HepG2 (cell line): ENCODE data around the gene TCAP. TPM values are rescaled to one million over a fixed set of nuclear protein-coding genes. Genes with fewer than 3 reads are reported as not detected.
A peak's percentile ranks its signal among the peaks of the same experiment; 100 is the strongest.

Source experiments
- ATAC-seq: fragments of 200-7000 bp; cut with Tn5 transposase; 3 replicates; pipeline ENCODE4 v1.9.1; 2020; ENCODE audit warnings: mild to moderate bottlenecking, moderate library complexity
- BruUV-seq: library from RNA; stranded (reverse); fragments of 400-500 nt; replicated peaks from 2 replicates; lab custom pipeline; 2021; lab: Mats Ljungman, UMichigan
- CTCF ChIA-PET: fragments of 300-600 bp; formaldehyde crosslinking; extraction: SDS; loops from one replicate; lab custom pipeline; 2021; ENCODE audit warnings: low total read pairs, inconsistent platforms, low intra/inter-chr PET ratio; lab: Yijun Ruan, JAX
- POLR2A ChIA-PET: fragments of 350-600 bp; sonication (Branson Sonifier 250); formaldehyde crosslinking; loops from one replicate; lab custom pipeline; 2020; ENCODE audit warnings: antibody characterized with exemption, inconsistent platforms; lab: Yijun Ruan, JAX
- DNase-seq: peaks from one replicate; pipeline ENCODE4 v3.0.0-alpha.2; 2015; ENCODE audit warnings: low spot score
- FAIRE-seq: peaks from 3 replicates; lab custom pipeline; 2011; peaks lifted over from hg19 to GRCh38; lab: Jason Lieb, UNC
- H2AFZ ChIP-seq: one replicate; pipeline ENCODE4 v1.6.1; 2011; ENCODE audit warnings: low read length, inconsistent platforms
- H3K27ac ChIP-seq: fragments of 300-600 bp; 3 replicates; pipeline ENCODE4 v1.8.0; 2011; ENCODE audit warnings: mixed run types, mild to moderate bottlenecking, mixed read lengths, low read length, inconsistent platforms; ENCODE audit not compliant: insufficient read depth; ENCODE audit errors: extremely low read length
- H3K27me3 ChIP-seq, 2 experiments: fragments of 200-600 bp in 1 of 2; 2 replicates in 1 of 2; 3 replicates in 1 of 2; pipeline versions ENCODE4 v1.6.0 to v1.8.0; 2011; ENCODE audit warnings: low read length in 2 of 2, mild to moderate bottlenecking in 2 of 2, moderate library complexity in 2 of 2, inconsistent platforms in 1 of 2; ENCODE audit not compliant: insufficient read depth in 2 of 2, control insufficient read depth in 1 of 2
- H3K36me3 ChIP-seq, 2 experiments: fragments of 200-600 bp in 1 of 2; replicated peaks in 1 of 2; 2 replicates in 1 of 2; 3 replicates in 1 of 2; pipeline versions ENCODE4 v1.5.1 to v1.8.0; 2011; ENCODE audit warnings: low read length in 2 of 2, inconsistent platforms in 1 of 2; ENCODE audit not compliant: insufficient read depth in 2 of 2, control insufficient read depth in 1 of 2
- H3K4me1 ChIP-seq: 2 replicates; pipeline ENCODE4 v1.5.1; 2012; ENCODE audit warnings: low read length, inconsistent platforms; ENCODE audit not compliant: insufficient read depth
- H3K4me2 ChIP-seq: 2 replicates; pipeline ENCODE4 v1.6.0; 2011; ENCODE audit warnings: low read depth, low read length, inconsistent platforms
- H3K4me3 ChIP-seq, 3 experiments: fragments of 200-600 bp in 1 of 3; sonication (generic), shearing (Covaris generic) in 1 of 3; replicated peaks in 1 of 3; 2 replicates each; pipeline ENCODE4 v1.5.1; 2011 to 2016; ENCODE audit warnings: low read length in 3 of 3, inconsistent platforms in 2 of 3, low read depth in 2 of 3, mild to moderate bottlenecking in 2 of 3, control low read depth in 1 of 3, mixed read lengths in 1 of 3; ENCODE audit not compliant: insufficient read depth in 1 of 3
- H3K79me2 ChIP-seq: one replicate; pipeline ENCODE4 v1.6.1; 2011; ENCODE audit warnings: low read length, inconsistent platforms; ENCODE audit not compliant: insufficient read depth
- H3K9ac ChIP-seq: 2 replicates; pipeline ENCODE4 v1.6.0; 2011; ENCODE audit warnings: mild to moderate bottlenecking, low read depth, low read length, inconsistent platforms; ENCODE audit not compliant: insufficient read depth
- H3K9me3 ChIP-seq: 2 replicates; pipeline ENCODE4 v1.5.1; 2012; ENCODE audit warnings: mild to moderate bottlenecking, low read length
- H4K20me1 ChIP-seq: 2 replicates; pipeline ENCODE4 v1.6.0; 2011; ENCODE audit warnings: inconsistent platforms, mild to moderate bottlenecking, low read length, moderate library complexity; ENCODE audit not compliant: insufficient read depth
- CAMTA2 ChIP-seq: sonication (generic); formaldehyde crosslinking; IDR thresholded peaks from 2 replicates; pipeline ENCODE4 v1.4.0; 2020; ENCODE audit warnings: mild to moderate bottlenecking, missing genetic modification reagents, borderline replicate concordance
- EED ChIP-seq: sonication (generic); formaldehyde crosslinking; IDR thresholded peaks from 2 replicates; pipeline ENCODE4 v1.5.0; 2020; ENCODE audit warnings: mild to moderate bottlenecking, missing genetic modification reagents
- HMGA1 ChIP-seq: sonication (generic); formaldehyde crosslinking; conservative IDR thresholded peaks from 2 replicates; pipeline ENCODE4 v1.4.0; 2020; ENCODE audit warnings: missing genetic modification reagents
- MZF1 ChIP-seq: sonication (generic); formaldehyde crosslinking; IDR thresholded peaks from 2 replicates; pipeline ENCODE4 v1.8.1; 2023; ENCODE audit warnings: mild to moderate bottlenecking, missing genetic modification reagents, borderline replicate concordance
- TRIM24 ChIP-seq: sonication (generic); formaldehyde crosslinking; IDR thresholded peaks from 2 replicates; pipeline ENCODE4 v1.8.0; 2022; ENCODE audit warnings: mild to moderate bottlenecking, missing genetic modification reagents
- ZNF225 ChIP-seq: sonication (generic); formaldehyde crosslinking; IDR thresholded peaks from 2 replicates; pipeline ENCODE4 v1.4.0; 2020; ENCODE audit warnings: mild to moderate bottlenecking, missing genetic modification reagents
- ZNF543 ChIP-seq: sonication (generic); formaldehyde crosslinking; IDR thresholded peaks from 2 replicates; pipeline ENCODE4 v1.4.0; 2020; ENCODE audit warnings: mild to moderate bottlenecking, missing genetic modification reagents
- ZNF674 ChIP-seq: sonication (generic); formaldehyde crosslinking; IDR thresholded peaks from 2 replicates; pipeline ENCODE4 v1.5.0; 2020; ENCODE audit warnings: low read depth, mild to moderate bottlenecking, missing genetic modification reagents
- ZNF713 ChIP-seq: sonication (generic); formaldehyde crosslinking; IDR thresholded peaks from 2 replicates; pipeline ENCODE4 v1.4.0; 2020; ENCODE audit warnings: mild to moderate bottlenecking, missing genetic modification reagents
- ZNF788 ChIP-seq: sonication (generic); formaldehyde crosslinking; IDR thresholded peaks from 2 replicates; pipeline ENCODE4 v1.5.0; 2020; ENCODE audit warnings: mild to moderate bottlenecking, missing genetic modification reagents, borderline replicate concordance
- WGBS: methylation state at CpG from one replicate; pipeline ENCODE4 v1.1.6; 2017; ENCODE audit warnings: low lambda C conversion rate; 5-methylcytosine and 5-hydroxymethylcytosine counted together
- in situ Hi-C: cut with HindIII; loops from 2 replicates; pipeline ENCODE4 v1.10.0; 2017; ENCODE audit warnings: low pct_unique_long_range_greater_than_20kb; ENCODE audit not compliant: extremely low pct_ligation_motif_present
- intact Hi-C: fragments of 100-400 bp; cut with micrococcal nuclease; formaldehyde crosslinking; loops from one replicate; pipeline ENCODE4 v1.10.0; 2022; ENCODE audit not compliant: unreplicated experiment
- polyA plus RNA-seq, 8 experiments: library from polyadenylated mRNA; depleted of rRNA in 3 of 8; stranded (reverse) in 7 of 8; unstranded in 1 of 8; fragments of >200 nt; fragmentation: Illumina TruSeq in 4 of 8; extraction: Trizol in 4 of 8; gene quantifications; 2 replicates each; pipeline versions ENCODE4 v1.2.1 to v1.2.3, GENCODE V29; 2011 to 2016; ENCODE audit warnings: low read depth in 4 of 8, missing spikeins in 1 of 8, mixed read lengths in 1 of 8; ENCODE audit not compliant: insufficient read depth in 1 of 8
- total RNA-seq, 5 experiments: library from RNA; depleted of rRNA; stranded (reverse); fragments of >200 nt; fragmentation: Illumina TruSeq; extraction: Trizol; gene quantifications; 2 replicates each; pipeline ENCODE4 v1.2.3, GENCODE V29; 2016; ENCODE audit warnings: low read depth in 1 of 5
- TF ChIP-seq, protein P1 (sequence below): sonication (generic); formaldehyde crosslinking; IDR thresholded peaks from 2 replicates; pipeline ENCODE4 v1.4.0; 2020; ENCODE audit warnings: missing genetic modification reagents
- TF ChIP-seq, protein P2 (sequence below): sonication (generic); formaldehyde crosslinking; IDR thresholded peaks from 2 replicates; pipeline ENCODE4 v1.9.0; 2021; ENCODE audit warnings: mild to moderate bottlenecking, missing genetic modification reagents

TCAP gene
- total and polyA plus RNA-seq, 2 of the 13 experiments (the other 11 are each of a cell fraction or from before 2014, with no cell fraction given), result 0.24 to 0.65 TPM

GRCh38 chr17:39674179-39674578 is 9.0 kb downstream of the TCAP start:
- no peaks in the 10 kb centered on the region for H4K20me1 ChIP-seq
- TF ChIP-seq HMGA1, result no peak
- TF ChIP-seq CAMTA2, result 0 out of 2 replicates have a peak, but pooled peaks have one; percentile 19
- peak; percentile 46; the same call in 1 of the 2 replicates for TF ChIP-seq ZNF674
- TF ChIP-seq, protein P1, sequence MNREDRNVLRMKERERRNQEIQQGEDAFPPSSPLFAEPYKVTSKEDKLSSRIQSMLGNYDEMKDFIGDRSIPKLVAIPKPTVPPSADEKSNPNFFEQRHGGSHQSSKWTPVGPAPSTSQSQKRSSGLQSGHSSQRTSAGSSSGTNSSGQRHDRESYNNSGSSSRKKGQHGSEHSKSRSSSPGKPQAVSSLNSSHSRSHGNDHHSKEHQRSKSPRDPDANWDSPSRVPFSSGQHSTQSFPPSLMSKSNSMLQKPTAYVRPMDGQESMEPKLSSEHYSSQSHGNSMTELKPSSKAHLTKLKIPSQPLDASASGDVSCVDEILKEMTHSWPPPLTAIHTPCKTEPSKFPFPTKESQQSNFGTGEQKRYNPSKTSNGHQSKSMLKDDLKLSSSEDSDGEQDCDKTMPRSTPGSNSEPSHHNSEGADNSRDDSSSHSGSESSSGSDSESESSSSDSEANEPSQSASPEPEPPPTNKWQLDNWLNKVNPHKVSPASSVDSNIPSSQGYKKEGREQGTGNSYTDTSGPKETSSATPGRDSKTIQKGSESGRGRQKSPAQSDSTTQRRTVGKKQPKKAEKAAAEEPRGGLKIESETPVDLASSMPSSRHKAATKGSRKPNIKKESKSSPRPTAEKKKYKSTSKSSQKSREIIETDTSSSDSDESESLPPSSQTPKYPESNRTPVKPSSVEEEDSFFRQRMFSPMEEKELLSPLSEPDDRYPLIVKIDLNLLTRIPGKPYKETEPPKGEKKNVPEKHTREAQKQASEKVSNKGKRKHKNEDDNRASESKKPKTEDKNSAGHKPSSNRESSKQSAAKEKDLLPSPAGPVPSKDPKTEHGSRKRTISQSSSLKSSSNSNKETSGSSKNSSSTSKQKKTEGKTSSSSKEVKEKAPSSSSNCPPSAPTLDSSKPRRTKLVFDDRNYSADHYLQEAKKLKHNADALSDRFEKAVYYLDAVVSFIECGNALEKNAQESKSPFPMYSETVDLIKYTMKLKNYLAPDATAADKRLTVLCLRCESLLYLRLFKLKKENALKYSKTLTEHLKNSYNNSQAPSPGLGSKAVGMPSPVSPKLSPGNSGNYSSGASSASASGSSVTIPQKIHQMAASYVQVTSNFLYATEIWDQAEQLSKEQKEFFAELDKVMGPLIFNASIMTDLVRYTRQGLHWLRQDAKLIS (CRISPR knock-in tag), result no peak
- TF ChIP-seq ZNF788 (CRISPR knock-in tag), result 0 out of 2 replicates have a peak, but pooled peaks have one; percentile 2
- TF ChIP-seq, protein P2, sequence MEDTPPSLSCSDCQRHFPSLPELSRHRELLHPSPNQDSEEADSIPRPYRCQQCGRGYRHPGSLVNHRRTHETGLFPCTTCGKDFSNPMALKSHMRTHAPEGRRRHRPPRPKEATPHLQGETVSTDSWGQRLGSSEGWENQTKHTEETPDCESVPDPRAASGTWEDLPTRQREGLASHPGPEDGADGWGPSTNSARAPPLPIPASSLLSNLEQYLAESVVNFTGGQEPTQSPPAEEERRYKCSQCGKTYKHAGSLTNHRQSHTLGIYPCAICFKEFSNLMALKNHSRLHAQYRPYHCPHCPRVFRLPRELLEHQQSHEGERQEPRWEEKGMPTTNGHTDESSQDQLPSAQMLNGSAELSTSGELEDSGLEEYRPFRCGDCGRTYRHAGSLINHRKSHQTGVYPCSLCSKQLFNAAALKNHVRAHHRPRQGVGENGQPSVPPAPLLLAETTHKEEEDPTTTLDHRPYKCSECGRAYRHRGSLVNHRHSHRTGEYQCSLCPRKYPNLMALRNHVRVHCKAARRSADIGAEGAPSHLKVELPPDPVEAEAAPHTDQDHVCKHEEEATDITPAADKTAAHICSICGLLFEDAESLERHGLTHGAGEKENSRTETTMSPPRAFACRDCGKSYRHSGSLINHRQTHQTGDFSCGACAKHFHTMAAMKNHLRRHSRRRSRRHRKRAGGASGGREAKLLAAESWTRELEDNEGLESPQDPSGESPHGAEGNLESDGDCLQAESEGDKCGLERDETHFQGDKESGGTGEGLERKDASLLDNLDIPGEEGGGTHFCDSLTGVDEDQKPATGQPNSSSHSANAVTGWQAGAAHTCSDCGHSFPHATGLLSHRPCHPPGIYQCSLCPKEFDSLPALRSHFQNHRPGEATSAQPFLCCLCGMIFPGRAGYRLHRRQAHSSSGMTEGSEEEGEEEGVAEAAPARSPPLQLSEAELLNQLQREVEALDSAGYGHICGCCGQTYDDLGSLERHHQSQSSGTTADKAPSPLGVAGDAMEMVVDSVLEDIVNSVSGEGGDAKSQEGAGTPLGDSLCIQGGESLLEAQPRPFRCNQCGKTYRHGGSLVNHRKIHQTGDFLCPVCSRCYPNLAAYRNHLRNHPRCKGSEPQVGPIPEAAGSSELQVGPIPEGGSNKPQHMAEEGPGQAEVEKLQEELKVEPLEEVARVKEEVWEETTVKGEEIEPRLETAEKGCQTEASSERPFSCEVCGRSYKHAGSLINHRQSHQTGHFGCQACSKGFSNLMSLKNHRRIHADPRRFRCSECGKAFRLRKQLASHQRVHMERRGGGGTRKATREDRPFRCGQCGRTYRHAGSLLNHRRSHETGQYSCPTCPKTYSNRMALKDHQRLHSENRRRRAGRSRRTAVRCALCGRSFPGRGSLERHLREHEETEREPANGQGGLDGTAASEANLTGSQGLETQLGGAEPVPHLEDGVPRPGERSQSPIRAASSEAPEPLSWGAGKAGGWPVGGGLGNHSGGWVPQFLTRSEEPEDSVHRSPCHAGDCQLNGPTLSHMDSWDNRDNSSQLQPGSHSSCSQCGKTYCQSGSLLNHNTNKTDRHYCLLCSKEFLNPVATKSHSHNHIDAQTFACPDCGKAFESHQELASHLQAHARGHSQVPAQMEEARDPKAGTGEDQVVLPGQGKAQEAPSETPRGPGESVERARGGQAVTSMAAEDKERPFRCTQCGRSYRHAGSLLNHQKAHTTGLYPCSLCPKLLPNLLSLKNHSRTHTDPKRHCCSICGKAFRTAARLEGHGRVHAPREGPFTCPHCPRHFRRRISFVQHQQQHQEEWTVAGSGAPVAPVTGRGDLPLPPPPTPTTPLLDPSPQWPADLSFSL (CRISPR knock-in tag), result 0 out of 2 replicates have a peak, but pooled peaks have one; percentile 39
- TF ChIP-seq EED (CRISPR knock-in tag), result 0 out of 2 replicates have a peak, but pooled peaks have one; percentile 28
- TF ChIP-seq ZNF713, result 0 out of 2 replicates have a peak, but pooled peaks have one; percentile 53
- TF ChIP-seq ZNF543, result peak; percentile 9; the same call in 1 of the 2 replicates
- TF ChIP-seq TRIM24 (CRISPR knock-in tag), result no peak
- 0 out of 2 replicates have a peak, but pooled peaks have one; percentile 30 for TF ChIP-seq MZF1 (CRISPR knock-in tag)
- 0 out of 2 replicates have a peak, but pooled peaks have one; percentile 22 for TF ChIP-seq ZNF225
- intact Hi-C loops, result loop anchor here (5.0 kb wide), 1 partner anchor 78 kb away; no protein-coding TSS in a partner anchor
- H3K9me3 ChIP-seq, result no peaks in the 10 kb centered on the region
- FAIRE-seq (no peak), DNase-seq (no peak), ATAC-seq (no peak)
- peaks cover 6 to 24% of the 10 kb centered on the region in 2 experiments; a peak in 4 of 5 replicates for H3K27me3 ChIP-seq
- H3K36me3 ChIP-seq, result no peaks in the 10 kb centered on the region
- ChIA-PET CTCF (interaction anchor here (8.5 kb wide), 1 partner anchor 53 kb away, joined by 136 read pairs; no protein-coding TSS in a partner anchor), POLR2A (interaction anchor here (0.6 to 9.4 kb wide), 13 partner anchors 8 to 77 kb away, joined by 3 to 96 read pairs (median 5); partner anchors contain the start of genes ERBB2, GRB7, MIEN1 and PGAP3)
- H3K4me3 ChIP-seq, result no peak overlapping the region
- no TSS peak for BruUV-seq
- in situ Hi-C loops, result loop anchor here (5.0 kb wide), 2 partner anchors 52 to 78 kb away; no protein-coding TSS in a partner anchor
- H3K4me1 ChIP-seq, result peaks cover 86% of the 10 kb centered on the region
- H3K9ac ChIP-seq, result peak overlapping the region; percentile 19; the same call in 1 of the 2 replicates
- H3K4me2 ChIP-seq, result peak overlapping the region; percentile 55
- H3K79me2 ChIP-seq, result no peaks in the 10 kb centered on the region
- peak overlapping the region; percentile 62 for H3K27ac ChIP-seq
- WGBS, result 72% methylated on average over 3 of the region's 5 CpGs
- H2AFZ ChIP-seq, result no peak overlapping the region
